HG03045 (cell line): ENCODE measurements around the gene NOM1.

Experiments used
- ATAC-seq: cut with Tn5 transposase; IDR thresholded peaks from one replicate; pipeline ENCODE4 v1.9.1; 2021; ENCODE audit warnings: mild to moderate bottlenecking, moderate library complexity; ENCODE audit not compliant: unreplicated experiment

Gene NOM1

GRCh38 chr7:157003756-157004520 lies 54.4 kb downstream of the NOM1 start:
- no peak for ATAC-seq

- ATAC-seq: no peak
Measured at GRCh38 chr7:157004521-157005455, 55.3 kb downstream of the NOM1 start.

- ATAC-seq: no peak
Measured at GRCh38 chr7:157005456-157006204, 56.1 kb downstream of the NOM1 start.

DNA sequence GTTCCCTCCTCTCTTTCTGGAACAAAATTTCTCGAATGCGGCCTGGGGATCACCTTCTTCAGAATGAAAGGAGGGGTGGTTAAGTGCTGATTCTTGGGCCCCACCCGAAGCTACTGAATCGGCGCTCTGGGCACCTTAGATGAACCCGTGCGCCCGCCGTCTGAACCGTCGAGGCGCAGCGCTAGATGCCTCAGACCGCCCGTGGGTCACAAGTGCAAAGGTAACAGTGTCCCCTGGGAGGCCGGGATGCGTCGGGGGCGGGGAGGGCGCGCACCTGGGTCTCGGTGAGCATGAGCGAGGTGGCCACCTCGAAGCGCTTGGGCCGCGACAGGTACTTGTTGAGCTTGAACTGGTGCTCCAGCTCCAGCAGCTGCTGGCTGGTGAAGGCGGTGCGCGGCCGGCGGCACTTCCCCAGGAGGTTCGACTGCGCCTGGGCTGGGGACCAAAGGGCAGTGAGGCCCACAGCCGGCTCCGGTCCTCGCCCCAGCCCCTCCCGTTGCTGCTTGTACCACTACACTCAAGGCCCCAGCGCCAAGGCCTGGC lies 56.8 kb downstream of the NOM1 start:
- no peak for ATAC-seq

GRCh38 chr7:157006829-157007469 lies 57.4 kb downstream of the NOM1 start:
- no peak for ATAC-seq

DNA sequence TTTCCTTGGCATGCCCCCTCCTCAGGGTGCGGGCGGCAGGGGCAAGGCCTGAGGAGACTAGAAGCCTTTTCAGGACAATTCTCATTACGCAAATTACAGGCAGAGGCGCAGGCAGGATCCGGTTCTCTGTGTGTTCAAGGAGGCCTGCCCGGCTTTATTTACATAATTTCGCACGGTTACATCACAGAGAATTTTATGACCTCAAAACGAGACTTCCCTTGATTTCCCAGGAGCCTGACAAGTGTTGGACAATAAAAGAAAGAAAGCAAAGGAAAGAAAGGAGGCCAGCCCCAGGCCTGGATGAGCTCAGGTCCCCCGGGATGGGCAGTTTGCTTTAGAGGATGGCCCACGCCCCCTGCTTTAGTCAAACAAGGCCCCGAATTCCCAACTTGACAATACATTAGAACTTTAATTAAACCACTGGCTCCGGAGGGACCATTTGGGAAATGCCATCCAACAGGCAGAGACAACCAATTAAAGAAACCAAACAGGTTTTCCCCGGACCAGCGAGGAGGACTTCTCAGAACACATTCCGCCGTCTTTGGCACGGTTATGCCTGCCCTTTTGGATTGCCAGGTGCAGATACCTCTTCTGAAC lies 58.1 kb downstream of the NOM1 start:
- ATAC-seq: no peak

DNA sequence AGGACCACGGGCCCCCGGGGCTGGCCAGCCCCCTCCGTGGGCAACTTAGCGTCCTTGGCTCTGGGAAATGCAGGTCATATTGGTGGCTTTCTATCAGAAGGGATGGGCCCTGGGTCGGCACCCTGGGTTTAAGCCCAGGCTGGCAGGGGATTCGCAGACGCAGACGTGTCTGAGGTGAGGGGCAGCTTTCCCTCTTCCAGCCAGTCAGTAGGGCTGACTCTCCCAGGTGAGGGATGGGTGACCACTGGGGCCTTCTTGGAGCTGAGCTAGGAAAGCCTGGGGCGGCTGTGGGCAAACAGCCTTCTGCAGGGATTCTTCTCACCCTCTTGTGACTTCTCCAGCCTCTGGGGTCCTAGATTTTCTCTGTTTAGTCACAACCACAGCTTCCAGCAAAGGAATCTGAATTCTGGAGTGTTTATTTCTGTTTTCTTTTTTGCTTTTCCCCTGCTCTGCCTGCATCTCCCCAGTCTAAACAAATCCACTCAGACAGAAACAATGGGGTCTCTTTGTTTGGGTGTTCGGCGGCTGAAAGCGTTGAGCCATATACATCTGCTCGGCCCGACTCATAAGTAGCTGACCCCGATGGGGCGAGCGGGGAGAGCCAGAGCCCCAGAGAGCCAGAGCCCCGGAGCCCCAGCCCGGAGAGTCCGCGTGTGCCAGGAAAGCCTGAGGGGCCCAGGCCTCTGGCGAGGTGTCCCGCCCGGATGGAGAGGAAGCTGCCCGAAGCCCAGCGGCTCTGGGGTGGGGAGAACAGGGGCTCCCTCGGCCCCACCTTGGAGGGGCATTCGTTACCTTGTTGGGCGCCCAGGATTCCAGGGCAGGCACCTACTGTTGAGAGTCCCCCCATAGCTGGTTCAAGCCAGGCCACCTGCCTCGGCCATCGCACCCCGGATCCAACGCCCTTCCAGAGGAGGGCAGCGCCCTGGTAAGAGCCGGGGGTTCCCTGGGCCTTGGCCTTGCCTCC lies 59.0 kb downstream of the NOM1 start:
- ATAC-seq: no peak

DNA sequence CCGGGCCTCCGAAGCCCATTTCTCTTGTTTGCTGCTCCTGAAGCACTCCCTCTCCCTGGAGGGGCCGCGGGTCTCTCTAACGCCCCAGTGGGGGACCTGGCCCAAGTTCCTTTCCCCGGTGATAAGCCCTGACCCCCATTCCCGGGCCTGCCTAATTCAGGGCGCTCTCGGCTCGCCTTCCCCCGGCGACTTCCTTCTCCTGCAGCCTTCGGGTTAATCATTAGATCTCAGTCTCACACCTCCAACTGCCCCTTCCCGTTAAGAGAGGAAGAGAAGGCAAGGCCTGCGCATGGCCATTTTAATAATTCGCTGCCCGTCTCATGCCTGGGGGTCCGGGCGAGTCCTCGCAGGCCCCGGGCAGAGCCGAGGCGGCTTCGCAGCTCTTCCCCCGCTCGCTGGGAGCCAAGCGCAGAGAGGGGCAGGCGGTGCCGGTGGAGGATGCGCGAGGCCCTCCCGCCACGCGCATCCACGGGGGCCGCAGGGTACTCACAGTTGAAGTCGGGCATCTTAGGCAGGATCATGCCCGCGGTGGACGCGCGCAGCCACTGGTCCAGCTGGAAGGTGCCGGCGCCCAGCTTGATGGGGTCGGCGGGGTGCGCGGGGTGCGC lies 59.8 kb downstream of the NOM1 start:
- ATAC-seq: peak; percentile 25

- ATAC-seq: peak; percentile 32
Measured at GRCh38 chr7:157009778-157010587, 60.5 kb downstream of the NOM1 start.

- peak; percentile 82 for ATAC-seq
Measured at GRCh38 chr7:157010588-157011332, 61.2 kb downstream of the NOM1 start, which contains the start of gene MNX1. MNX1 (minus strand) TSS chr7:157010663; CDS start chr7:157010350, 313 bp downstream.

- no peak for ATAC-seq
Measured at GRCh38 chr7:157011333-157012112, 62.0 kb downstream of the NOM1 start.

DNA sequence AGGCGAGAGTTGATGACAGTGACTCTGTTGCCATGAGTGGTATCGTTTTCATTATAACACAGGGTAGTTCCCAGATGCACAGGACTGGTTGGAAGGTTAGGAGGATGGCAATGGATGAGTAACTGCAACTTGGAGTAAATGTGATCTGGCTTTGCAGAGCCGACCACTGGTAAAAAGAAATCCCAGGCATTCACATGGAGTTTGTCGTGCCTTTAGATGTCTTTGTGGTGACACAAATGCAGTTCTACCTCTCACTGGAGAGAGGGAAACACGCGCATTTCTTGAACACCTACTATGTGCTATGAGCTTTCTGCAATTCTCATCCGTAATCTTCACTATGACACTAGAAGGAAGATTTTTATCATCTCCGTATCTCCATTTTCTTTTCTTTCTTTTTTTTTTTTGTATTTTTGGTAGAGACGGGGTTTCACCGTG lies 62.6 kb downstream of the NOM1 start:
- no peak for ATAC-seq

DNA sequence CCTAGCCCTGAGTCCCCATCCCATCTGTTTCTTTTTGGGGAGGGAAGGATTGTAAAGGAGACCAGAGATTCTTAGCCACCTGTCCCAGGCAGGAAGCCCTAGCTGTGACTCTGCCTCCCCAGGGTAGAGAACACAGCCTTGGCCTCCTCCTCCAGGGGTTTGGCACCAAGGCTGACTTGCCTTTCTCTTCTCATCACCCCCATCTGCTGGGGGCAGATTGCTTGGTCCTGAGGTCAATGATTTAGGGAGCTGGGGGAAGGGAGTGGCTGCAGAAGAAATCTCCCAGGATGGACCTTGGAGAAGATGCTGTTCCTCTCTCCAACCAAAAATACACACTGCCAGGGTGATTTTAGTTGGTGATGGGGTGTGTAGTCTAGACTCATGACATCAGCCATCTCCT lies 63.6 kb downstream of the NOM1 start:
- no peak for ATAC-seq

DNA sequence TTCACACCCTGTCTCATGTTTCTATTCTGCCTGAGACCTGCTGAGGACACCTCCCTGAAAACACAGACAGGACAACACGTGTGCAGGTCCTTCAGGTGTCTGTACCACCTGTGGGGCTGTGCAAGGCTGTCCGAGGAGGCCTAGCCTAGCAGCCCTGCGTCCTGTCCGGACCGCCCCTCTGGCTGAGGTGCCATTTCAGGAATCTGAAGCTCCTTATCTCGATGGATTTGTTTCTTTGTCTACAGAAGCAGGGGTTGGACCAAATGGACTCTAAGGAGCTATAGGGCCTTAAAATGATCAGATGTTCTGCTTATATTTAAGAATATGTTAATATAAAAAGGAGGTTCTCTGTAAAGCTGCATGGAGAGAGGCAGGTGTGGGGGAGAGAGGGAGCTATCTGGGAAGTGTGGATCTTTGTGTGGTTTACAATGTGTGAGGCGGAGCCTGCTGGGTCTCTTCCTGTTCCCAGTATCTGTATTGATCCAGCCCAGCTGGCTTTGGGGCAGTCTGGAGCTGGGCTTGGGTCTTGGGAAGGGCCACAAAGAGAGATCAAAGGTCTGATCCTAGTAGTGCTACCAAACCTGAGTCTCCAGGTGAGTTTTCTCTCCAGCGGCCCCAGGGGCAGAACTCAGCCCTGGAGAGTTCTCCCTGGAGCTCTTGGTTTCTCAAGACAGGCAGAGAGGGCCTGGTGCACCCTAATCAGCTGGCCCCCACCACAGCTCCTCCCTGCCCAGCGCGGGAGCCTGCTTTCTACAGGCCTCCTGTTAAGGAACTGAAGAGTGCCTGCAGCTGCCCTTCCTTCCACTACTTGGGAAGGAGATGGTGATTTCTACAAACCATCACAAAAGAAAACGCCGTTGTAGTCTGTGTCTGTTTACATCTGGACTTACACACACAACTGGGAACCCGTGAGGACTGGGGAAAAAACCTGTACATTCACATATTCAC lies 64.4 kb downstream of the NOM1 start:
- ATAC-seq: no peak
